ENCODE data around the gene VSIG2.

VSIG2 gene

DNA sequence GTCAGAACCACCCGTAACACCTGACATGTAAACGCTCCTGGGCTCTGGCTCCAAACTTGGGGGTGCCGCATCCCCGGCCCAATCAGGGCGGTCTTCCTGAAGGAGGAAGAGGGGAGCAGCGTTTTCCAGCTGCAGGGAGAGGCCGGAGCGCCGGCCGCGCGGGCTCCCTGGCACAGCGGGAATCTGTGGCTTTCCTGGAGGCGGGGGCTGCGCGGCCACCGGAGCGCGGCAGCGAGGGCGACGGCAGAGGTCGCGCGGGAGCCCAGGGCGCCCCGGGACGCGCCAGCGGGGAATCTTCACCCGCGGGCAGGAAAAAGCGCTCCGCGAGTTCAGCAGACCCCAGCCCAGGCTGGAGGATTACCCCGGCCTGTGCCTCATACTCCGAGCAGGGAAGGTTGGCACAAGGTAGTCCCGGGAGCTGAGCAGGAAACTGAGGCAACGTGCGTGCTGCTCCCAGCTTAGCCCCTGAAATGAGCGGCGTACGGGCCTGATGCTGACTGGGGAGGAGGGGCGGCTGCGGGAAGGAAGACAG is 10.6 kb upstream of the VSIG2 start:
- DNase-seq: no peak

GRCh38 chr11:124762105-124762623 is 10.1 kb upstream of the VSIG2 start, which contains the start of gene ESAM:
Gene ESAM, minus strand, starts transcription at chr11:124762290. Its CDS starts 136 bp downstream, at chr11:124762154.
- DNase-seq: no peak

GRCh38 chr11:124761301-124762104 is 9.4 kb upstream of the VSIG2 start:
- DNase-seq: no peak

- DNase-seq: no peak
These were observed 8.8 kb upstream of the VSIG2 start for GRCh38 chr11:124760806-124761205.

- DNase-seq: no peak
These were observed 8.2 kb upstream of the VSIG2 start for GRCh38 chr11:124760205-124760652.

GRCh38 chr11:124759266-124760204 is 7.5 kb upstream of the VSIG2 start:
- DNase-seq: no peak

GRCh38 chr11:124758355-124759265 is 6.6 kb upstream of the VSIG2 start:
- peak; percentile 60 for DNase-seq

DNA sequence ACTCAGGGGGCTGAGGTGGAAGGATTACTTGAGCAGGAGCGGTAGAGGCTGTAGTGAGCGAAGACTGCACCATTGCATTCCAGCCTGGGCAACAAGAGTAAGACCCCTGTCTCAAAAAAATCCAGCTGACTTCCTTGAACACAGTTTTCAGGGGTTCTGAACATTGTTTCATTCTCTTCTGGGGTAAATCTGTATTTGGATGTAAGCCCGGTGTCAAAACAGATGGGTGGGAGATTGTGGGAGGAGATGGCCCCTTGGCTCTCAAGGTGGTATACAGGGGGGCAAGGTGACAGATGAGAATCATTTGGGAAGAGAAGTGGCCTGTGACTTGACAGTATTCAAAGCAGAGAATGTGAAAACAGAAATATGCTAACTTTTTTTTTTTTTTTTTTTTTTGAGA is 5.3 kb upstream of the VSIG2 start:
- no peak for DNase-seq

- DNase-seq: no peak
These were observed 4.7 kb upstream of the VSIG2 start for GRCh38 chr11:124756753-124757227.

DNA sequence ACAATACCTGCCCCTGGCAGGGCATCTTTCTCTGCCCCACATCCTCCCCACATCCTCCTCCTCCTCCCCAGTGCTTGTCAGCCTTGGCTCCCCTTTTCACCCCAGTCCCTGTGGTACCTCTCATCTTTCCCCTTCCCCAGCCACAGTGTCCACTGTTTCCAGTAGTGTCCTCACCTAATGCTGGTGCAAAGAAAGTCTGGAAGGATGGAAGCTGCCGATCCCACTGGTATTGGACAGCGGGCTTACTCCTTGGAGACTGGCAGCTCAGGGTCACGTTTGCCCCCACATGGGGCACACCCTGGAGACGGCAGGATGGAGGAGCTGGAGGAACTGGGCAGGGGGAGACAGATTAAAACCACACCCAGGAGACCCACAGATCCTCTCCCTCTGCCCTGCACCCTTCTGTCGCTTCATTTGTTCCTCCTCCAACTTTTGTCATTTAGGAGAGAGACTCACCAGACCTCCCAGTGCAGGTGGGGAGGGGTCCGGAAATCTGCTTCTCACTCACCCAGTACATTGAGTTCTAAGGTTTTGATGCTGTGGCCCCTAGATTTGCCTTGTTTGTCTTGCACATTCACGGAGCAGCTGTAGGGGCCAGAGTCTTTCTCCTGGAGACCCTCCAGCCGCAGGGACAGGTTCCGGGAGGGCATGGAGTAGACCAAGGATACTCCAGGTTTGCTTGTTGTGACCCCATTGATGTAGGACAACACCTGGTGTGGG is 4.1 kb upstream of the VSIG2 start:
- DNase-seq: no peak

DNA sequence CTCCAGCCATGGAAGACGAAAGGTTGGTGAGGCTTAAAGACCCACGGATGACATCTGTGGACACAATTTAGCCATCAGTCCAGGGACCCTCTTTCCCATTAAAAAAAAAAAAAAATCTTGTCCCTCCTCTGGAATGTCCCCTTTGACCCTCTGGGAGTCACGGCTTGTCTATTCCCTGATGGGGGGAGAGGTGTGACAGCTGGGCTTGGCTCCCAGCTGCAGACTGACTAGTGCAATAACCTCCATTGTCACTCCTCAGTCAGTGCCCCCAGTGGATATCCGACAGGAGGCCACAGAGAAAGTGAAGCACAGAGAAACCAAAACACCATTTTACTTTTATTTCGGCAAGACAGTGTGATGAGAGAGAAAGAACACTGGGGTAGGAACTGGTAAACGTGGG is 2.7 kb upstream of the VSIG2 start:
- DNase-seq: no peak

- no peak for DNase-seq
These were observed 2.3 kb upstream of the VSIG2 start for GRCh38 chr11:124754309-124754708.

- DNase-seq: no peak
These were observed 1.6 kb upstream of the VSIG2 start for GRCh38 chr11:124753624-124754023.

- DNase-seq: no peak
These were observed 1.1 kb upstream of the VSIG2 start for GRCh38 chr11:124753205-124753604.

- DNase-seq: no peak
These were observed 532 bp upstream of the VSIG2 start for GRCh38 chr11:124752471-124753102.

DNA sequence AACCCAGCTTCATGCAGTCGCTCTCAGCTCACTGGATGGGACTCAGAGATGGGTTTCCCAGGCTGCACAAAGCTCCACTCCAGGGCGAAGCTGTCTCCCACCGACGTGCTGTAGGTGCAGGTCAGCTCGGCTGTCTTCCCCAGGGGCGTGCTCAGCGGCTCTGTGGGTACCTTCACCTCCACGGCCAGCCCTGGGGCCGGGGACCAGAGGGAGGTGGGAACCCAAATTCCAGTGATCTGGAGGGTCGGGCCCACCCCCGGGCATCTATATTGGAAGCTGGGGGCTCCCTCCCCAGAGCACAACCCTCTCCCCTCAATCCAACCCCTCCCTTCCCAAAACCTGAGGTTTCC is 689 bp downstream of the VSIG2 start:
- DNase-seq: no peak

- no peak for DNase-seq
These were observed 2.1 kb downstream of the VSIG2 start for GRCh38 chr11:124749912-124750311.

DNA sequence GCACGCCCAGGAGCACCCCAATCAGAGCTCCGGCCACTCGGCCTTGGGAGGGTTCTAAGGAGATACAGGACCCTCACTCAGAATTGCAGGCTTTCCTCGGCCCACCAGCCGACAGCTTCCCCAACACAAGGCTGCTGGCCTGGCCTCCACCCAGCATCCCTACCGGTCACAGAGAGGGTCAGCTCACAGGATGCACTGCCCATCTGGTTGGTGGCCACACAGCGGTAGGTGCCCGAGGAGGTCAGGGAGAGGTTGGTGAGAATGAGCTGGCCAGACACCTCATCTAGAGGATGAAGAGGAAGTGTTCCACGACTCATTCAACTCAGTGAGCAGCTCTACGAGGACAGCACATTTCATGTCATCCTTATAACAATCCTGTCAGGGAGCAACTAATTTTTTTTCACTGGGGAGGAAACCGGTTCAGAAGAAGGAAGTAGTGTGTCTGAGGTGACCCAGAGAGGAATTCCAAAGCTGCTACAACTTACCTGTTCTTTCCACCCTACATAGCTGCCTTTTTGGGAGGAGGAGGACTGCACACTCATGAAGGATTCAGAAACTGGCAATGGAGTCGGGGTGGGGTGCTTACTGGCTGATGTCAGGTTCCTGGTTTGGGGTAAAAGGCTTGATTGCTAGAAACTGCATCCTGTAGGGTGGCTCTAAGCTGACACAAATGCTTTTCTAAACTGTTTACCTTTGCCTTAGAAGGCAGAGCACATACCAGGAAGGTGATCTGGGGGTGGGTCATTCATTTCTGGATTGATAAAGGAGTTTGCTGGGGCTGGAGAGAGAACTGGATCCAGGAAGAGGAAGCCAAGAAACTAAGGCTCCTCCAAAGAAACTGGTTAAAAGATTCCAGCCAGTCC is 3.3 kb downstream of the VSIG2 start:
- DNase-seq: no peak

GRCh38 chr11:124748100-124748418 is 4.0 kb downstream of the VSIG2 start:
- no peak for DNase-seq

Data from midbrain (tissue), 1 donor.